Loucy (cell line): ENCODE results near the gene KRTAP10-12.

ENCODE experiments used
- CTCF ChIP-seq: fragments of 200-600 bp; sonication (generic); conservative IDR thresholded peaks from 2 replicates; pipeline ENCODE4 v1.5.1; 2014; ENCODE audit warnings: mild to moderate bottlenecking, antibody characterized with exemption, low read length
- EZH2phosphoT487 ChIP-seq: fragments of 200-600 bp; IDR thresholded peaks from 2 replicates; pipeline ENCODE4 v1.6.1; 2018; ENCODE audit warnings: antibody characterized with exemption, mild to moderate bottlenecking, moderate library complexity, borderline replicate concordance

GRCh38 chr21:44686000-44686781, 10.8 kb upstream of the KRTAP10-12 start:
- no peak for TF ChIP-seq EZH2phosphoT487
- TF ChIP-seq CTCF, result no peak
